GM21515 (cell line): Measurements from ENCODE around the gene USP43.
"Not testable (repeated sequence)": the region's sequence is repeated elsewhere in the genome, so short reads cannot be mapped to it uniquely, and the experiment has no call there.

ENCODE experiments used
- ATAC-seq: cut with Tn5 transposase; IDR thresholded peaks from one replicate; pipeline ENCODE4 v1.9.1; 2021; ENCODE audit not compliant: unreplicated experiment

Gene USP43, protein sequence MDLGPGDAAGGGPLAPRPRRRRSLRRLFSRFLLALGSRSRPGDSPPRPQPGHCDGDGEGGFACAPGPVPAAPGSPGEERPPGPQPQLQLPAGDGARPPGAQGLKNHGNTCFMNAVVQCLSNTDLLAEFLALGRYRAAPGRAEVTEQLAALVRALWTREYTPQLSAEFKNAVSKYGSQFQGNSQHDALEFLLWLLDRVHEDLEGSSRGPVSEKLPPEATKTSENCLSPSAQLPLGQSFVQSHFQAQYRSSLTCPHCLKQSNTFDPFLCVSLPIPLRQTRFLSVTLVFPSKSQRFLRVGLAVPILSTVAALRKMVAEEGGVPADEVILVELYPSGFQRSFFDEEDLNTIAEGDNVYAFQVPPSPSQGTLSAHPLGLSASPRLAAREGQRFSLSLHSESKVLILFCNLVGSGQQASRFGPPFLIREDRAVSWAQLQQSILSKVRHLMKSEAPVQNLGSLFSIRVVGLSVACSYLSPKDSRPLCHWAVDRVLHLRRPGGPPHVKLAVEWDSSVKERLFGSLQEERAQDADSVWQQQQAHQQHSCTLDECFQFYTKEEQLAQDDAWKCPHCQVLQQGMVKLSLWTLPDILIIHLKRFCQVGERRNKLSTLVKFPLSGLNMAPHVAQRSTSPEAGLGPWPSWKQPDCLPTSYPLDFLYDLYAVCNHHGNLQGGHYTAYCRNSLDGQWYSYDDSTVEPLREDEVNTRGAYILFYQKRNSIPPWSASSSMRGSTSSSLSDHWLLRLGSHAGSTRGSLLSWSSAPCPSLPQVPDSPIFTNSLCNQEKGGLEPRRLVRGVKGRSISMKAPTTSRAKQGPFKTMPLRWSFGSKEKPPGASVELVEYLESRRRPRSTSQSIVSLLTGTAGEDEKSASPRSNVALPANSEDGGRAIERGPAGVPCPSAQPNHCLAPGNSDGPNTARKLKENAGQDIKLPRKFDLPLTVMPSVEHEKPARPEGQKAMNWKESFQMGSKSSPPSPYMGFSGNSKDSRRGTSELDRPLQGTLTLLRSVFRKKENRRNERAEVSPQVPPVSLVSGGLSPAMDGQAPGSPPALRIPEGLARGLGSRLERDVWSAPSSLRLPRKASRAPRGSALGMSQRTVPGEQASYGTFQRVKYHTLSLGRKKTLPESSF

GRCh38 chr17:9644910-9645751 lies at the start of gene USP43:
Gene USP43, plus strand, starts transcription at chr17:9645517. Its CDS starts 116 bp downstream, at chr17:9645633.
- no peak for ATAC-seq

DNA sequence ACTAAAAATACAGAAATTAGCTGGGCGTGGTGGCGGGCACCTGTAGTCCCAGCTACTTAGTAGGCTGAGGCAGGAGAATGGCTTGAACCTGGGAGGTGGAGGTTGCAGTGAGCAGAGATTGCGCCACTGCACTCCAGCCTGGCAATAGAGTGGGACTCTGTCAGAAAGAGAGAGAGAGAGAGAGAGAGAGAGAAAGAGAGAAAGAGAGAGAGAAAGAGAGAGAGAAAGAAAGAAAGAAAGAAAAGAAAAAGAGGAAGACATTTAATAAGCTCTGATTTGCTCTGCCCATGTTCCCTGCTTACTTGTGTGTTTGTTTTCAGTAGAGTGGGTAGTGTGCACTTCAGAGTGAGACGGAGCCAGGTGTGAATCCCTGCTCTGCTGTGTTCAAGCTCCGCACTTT lies 47.7 kb upstream of the USP43 start:
- not testable (repeated sequence) for ATAC-seq

DNA sequence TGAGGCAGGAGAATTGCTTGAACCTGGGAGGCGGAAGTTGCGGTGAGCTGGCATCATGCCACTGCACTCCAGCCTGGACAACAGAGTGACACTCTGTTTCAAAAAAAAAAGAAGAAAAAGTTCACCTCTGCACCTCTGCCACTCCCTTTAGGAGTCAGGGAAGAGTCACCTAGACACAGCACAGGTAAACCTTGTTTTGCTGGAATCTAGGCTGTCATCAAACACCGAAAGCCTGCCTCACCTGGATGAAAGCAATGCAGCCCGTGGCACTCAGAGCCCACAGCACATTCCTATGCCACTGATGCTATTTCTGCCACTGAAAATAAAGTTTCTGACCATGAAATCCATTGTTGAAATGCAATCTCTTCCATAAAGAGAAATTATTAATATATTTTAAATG lies 46.7 kb upstream of the USP43 start:
- ATAC-seq: no peak

DNA sequence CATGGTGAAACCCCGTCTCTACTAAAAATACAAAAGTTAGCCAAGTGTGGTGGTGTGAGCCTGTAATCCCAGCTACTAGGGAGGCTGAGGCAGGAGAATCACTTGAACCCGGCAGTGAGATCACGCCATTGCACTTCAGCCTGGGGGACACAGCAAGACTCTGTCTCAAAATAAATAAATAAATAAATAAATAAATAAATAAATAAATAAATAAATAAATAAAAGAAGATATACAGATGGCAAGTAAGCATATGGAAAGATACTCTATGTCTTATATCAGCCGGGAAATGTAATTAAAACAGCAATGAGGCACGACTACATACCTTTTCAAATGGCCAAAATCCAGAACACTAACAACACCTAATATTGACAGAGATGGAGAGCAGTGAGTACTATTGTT lies 40.7 kb upstream of the USP43 start:
- ATAC-seq: not testable (repeated sequence)

GRCh38 chr17:9606453-9606852 lies 38.9 kb upstream of the USP43 start:
- ATAC-seq: no peak

DNA sequence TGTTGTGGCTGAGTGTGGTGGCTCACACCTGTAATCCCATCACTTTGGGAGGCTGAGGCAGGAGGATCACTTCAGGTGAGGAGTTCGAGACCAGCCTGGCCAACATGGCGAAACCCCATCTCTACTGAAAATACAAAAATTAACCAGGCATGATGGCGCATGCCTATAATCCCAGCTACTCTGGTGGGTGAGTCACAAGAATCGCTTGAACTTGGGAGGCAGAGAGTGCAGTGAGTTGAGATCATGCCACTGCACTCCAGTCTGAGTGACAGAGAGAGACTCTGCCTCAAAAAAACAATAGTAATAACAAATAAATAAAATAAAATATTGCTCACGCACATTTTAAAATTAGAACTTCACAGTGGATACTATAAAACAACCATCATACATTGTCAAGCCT lies 38.3 kb upstream of the USP43 start:
- ATAC-seq: not testable (repeated sequence)

DNA sequence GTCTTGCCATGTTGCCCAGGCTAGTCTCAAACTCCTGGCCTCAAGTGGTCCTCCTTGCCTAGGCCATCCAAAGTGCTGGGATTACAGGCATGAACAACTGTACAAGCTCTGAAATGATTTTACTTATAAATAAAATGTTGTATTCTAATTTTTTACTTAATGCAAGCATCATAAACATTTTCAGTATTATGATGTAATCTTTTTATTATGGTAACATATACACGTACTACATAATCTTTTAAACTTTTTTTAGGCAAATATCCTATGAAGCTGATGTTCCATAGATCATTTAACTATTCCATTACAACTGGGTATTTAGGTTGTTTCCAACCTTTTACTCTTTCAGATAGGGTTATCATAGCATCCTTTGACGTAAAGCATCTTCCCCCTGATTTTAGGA lies 33.8 kb upstream of the USP43 start:
- no peak for ATAC-seq

- no peak for ATAC-seq
Observed at GRCh38 chr17:9612006-9612405, 33.3 kb upstream of the USP43 start.

- ATAC-seq: no peak
Observed at GRCh38 chr17:9615486-9615885, 29.8 kb upstream of the USP43 start.

DNA sequence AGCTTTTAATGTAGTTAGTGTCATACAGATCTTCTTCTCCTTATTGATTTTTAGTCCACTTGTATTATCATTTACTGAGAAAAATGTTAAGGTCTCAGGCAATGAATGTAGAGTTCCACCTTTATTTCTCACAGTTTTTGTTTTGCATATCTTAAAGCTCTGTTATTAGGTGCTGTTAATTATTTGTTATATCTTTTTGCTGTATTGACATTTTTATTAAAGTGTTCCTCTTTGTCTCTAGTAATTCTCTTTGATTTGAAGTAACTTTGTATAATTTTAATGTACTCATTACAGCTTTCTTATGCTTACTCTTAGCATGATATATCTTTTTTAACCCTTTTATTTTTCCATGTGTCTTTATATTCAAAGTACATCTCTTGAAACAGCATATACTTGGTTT lies 22.4 kb upstream of the USP43 start:
- no peak for ATAC-seq

- no peak for ATAC-seq
Observed at GRCh38 chr17:9628509-9628908, 16.8 kb upstream of the USP43 start.

DNA sequence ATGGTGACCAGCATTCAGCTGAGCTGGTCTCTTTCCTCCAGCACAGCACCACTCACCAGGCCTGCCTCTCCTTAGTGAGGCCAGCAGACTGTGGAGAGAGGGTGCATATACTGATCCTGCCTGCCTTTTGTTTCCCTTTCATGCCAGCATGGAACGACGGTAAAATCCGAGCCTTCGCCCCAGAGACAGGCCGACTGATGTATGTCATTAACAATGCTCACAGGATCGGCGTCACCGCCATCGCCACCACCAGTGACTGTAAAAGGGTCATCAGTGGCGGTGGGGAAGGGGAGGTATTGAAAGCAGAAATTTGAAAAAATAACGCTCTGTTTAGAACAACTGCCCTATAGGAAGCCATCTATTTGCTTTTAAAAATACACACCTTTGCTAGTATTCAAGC lies 12.6 kb upstream of the USP43 start:
- no peak for ATAC-seq

- ATAC-seq: no peak
Observed at GRCh38 chr17:9635340-9635739, 10.0 kb upstream of the USP43 start.

GRCh38 chr17:9636501-9636900 lies 8.8 kb upstream of the USP43 start:
- ATAC-seq: no peak

GRCh38 chr17:9640388-9640787 lies 4.9 kb upstream of the USP43 start:
- not testable (repeated sequence) for ATAC-seq

DNA sequence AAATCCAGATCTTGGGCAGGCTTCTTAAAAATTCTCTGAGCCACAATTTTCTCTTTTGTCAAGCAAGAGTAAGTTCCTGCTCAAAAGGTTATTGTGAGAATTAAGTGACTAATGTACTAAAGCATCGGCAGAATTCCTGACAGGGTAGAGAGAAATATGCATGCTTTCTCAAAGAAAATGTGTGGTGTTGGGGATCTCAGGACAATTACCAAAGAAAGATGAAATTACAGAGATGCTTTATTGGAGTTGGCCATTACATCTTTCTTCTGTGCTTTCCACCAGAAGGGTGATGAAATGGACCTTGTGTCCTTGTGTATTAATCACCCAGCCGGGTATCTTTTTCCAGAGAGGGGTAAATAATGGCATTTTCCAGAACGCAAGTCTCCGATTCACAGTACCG lies 1.7 kb upstream of the USP43 start:
- ATAC-seq: no peak

DNA sequence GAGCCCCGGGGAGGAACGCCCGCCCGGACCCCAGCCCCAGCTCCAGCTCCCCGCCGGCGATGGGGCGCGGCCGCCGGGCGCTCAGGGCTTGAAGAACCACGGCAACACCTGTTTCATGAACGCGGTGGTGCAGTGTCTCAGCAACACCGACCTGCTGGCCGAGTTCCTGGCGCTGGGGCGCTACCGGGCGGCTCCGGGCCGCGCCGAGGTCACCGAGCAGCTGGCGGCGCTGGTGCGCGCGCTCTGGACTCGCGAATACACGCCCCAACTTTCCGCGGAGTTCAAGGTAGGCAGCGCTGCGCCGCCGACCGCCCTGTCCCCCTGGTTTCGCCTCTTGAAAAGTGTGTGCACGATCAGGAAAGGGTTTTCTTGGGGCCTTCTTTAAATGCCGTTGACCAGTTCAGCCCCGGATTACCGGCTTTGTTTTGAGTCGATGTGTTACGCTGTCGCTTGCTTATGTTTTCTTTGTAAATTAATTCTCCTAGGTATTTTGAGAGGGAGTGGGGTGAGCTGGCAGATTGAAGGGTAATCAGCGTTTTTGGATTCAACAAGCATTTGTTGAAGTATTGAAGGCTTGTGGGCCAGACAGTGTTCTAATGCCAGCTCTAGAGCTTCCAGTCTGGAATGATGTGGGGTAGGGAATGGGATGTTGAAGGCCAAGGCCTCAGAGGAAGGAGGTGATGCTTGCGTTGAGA lies 681 bp downstream of the USP43 start:
- ATAC-seq: no peak

DNA sequence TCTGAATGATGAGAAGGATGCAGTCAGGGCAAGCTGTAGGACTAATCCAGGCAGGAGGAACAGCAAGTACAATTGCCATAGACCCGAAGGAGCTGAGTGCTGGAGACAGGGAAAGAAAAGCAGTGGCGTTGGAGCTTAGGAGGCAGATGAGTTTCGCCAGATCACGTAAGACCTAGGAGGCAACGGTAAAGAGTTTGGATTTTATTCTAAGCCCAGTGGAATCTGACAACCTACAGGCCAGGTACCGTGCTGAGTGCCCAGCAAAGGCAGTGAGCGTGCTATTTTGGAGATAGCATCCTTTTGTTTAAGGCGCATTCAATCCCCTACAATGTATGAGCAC lies 1.2 kb downstream of the USP43 start:
- no peak for ATAC-seq

DNA sequence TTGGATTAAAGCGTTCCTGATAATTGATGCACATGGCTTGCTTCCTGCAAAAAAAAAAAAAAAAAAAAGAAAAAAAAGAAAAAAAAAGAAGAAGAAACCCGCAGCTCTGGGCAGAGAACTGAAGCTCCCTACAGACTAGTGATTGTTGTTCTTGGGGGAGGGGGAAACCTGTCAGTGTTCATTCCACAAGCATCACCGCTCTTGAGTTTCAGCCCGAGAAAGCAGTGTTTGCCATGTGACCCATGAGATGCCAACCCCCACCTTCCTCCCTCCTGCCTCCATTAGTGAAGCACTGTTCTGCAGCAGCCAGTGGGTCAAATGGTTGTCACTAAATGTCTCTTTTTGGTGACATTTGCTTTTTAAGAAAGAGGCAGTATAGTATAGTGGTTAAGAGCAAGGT lies 1.7 kb downstream of the USP43 start:
- ATAC-seq: no peak

DNA sequence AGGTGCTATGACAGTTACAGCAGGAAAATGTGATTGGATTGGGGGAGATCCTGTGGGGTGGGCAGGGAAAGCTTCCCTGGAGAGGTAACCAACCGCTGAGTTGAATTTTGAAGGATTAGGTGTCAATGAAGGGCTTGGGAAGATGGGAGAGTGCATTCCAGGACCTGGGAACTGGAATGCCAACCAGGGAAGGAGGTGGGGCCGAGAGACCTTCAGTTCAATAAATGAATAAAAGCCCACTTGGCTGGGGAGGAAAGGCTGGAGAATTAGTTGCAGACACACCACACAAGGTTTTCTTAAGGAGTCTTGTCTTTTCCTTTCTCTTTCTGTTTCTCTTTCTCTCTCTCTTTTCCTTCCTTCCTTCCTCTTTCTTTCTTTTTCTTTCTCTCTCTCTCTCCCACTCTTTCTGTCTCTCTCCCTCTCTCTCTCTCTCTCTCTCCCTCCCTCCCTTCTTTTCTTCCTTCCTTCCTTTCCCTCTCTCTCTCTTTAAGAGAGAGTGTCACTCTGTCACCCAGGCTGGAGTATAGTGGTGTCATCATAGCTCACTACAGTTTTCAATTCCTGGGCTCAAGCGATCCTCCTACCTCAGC lies 3.3 kb downstream of the USP43 start:
- ATAC-seq: no peak
